GM12865 (cell line): ENCODE results near the gene HOXC5.

ENCODE experiments used
- DNase-seq: peaks from one replicate; pipeline ENCODE4 v3.0.0; 2010; ENCODE audit warnings: low read depth
- H3K4me3 ChIP-seq: 2 replicates; pipeline ENCODE4 v1.5.1; 2011; ENCODE audit warnings: mild to moderate bottlenecking, low read depth, low read length, control low read depth
- CTCF ChIP-seq: IDR thresholded peaks from 2 replicates; pipeline ENCODE4 v1.5.1; 2011; ENCODE audit warnings: low read length, control low read depth, low read depth, inconsistent platforms; ENCODE audit not compliant: insufficient read depth; ENCODE audit errors: missing control alignments

Gene HOXC5

DNA sequence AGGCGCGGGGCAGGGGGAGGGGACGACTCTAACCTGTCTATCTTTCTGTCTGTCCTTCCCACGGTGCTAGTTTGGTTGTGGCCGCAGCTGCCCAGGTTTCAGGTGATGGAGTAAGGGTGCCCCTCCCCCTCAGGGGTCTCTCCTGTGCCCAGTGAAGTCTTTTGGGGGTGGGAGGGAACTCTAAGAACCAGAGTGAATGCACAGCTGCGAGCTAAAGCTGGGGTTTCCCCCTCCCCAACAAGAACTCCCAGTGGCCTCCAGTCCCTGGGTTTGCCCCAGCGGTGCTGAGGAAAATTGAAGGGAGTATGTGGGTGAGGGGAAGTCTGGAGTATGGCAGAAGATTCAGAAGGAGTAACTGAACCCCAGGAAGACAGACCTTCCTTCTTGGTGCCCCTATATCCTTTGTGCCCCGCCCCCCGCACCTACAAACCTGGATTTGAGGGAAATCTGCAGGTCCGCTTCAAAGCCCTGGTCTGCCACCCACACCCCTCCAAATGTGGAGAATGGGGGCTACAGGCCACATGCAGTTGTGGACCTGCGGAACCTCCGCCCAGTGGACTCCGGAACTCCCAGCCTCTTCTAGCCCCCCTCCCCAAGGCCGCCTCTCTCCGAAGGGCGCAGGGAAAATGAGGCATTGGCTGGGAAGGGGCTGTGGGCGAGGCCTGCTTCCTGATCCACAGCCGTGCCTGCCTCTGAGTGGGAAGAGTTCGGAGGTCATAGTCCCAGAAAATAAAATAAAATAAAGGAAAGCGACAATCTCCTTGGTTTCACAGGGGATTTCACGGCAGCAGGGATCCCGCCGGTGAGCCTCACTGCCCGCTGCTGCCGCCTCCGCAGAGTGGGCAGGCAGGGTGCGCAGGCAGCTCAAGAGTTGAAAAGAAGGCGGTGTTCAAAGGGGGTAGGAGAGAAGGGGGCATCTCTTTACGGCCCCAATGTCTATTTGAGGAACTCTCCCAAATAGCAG is 36.3 kb upstream of the HOXC5 start:
- no peak for DNase-seq
- TF ChIP-seq CTCF: no peak
- H3K4me3 ChIP-seq: peak overlapping the region; percentile 54

DNA sequence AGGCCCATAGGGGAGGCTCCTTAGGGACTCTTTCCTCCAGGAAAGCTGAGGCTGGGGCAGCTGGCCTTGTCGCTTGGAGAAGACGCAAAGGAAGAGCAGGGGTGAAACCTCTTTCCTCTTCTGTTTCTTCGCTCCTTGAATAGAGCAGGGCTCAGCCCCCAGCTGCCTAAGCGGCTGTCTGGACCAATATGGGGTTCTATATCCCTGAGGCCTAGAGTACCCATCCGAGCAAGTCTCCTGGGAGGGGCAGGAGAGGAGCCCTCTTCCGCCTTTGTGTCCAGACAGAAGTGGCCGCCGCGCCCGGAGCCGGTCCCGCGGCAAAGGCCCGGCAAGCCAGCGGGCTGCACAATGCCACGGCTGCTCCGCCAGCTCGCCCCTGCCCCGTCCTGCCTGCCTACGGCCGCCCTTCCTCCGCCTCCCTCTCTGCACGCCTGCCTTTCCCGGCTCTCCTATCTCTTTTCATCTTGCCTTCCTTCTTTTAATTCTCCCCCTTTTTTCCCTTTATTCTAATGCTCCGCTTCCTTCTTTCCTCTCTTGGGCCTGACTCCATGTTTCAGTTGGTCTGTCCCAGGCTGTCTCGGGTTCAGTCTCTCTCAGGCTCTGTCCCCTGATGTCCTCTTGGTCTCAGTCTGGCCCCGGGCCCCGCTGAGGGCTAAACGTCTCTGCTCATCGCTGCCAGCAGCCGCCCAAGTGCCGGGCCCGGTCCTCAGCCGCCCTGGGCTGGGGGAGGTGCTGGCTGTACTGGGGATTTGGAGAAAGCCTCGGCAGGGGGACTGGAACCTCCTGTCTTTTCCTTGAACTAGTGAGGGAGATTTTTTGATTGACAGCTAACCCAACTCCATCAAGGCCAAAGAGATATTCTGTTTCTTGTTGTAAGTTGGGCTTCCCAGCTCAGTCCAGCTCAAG is 35.4 kb upstream of the HOXC5 start:
- no peak overlapping the region for H3K4me3 ChIP-seq
- no peak for DNase-seq
- no peak for TF ChIP-seq CTCF

DNA sequence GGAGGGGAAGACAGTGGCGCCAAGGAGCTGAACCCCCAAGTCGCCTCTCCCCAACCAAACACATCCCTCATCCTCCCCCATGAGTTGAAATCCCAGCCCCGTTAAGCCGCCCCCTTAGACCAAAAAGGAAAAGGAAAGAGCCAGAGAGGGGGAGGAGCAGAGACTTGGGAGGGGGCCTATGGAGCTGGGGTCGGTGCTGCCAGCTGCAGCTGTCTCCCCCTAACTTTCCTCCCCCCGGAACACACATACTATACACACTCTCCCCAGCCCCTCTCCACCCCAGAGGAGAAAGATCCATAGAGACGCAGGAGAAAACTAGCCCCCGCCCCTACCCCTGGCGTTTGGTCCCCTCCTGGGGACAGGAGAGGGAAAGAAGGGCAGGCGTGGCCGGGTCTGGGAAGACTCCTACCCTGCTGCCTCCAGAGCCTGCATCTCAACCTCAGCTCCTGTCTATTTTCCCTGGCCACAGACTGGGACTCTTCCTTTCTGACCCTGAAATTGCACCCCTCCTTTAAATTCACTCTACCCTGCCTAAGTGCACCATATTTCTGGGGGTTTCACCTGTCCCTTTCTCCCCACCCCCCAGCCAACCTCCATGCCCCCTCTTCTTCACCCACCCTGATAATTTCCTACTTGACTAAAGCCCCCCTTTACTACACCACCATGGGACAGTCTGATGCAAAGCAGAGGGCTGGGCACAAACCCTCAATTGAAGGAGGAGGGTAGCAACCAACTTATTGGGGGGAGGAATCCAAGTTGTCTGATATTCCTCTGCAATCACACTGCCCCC is 34.5 kb upstream of the HOXC5 start:
- no peak for DNase-seq
- H3K4me3 ChIP-seq: no peak overlapping the region
- no peak for TF ChIP-seq CTCF

GRCh38 chr12:53998900-53999236 is 34.0 kb upstream of the HOXC5 start:
- H3K4me3 ChIP-seq: no peak overlapping the region
- DNase-seq: no peak
- no peak for TF ChIP-seq CTCF

- TF ChIP-seq CTCF: no peak
- no peak for DNase-seq
- no peak overlapping the region for H3K4me3 ChIP-seq
Observed at GRCh38 chr12:53999559-54000115, 33.2 kb upstream of the HOXC5 start.
